Measurements from ENCODE around the gene AZU1. TPM values are rescaled to one million over a fixed set of nuclear protein-coding genes. Genes with fewer than 3 reads are reported as not detected.
"Not testable (repeated sequence)": the region's sequence is repeated elsewhere in the genome, so short reads cannot be mapped to it uniquely, and the experiment has no call there.

AZU1 gene
- total RNA-seq, 2 donors from 2014 or later: 2.5 to 3.7 TPM

DNA sequence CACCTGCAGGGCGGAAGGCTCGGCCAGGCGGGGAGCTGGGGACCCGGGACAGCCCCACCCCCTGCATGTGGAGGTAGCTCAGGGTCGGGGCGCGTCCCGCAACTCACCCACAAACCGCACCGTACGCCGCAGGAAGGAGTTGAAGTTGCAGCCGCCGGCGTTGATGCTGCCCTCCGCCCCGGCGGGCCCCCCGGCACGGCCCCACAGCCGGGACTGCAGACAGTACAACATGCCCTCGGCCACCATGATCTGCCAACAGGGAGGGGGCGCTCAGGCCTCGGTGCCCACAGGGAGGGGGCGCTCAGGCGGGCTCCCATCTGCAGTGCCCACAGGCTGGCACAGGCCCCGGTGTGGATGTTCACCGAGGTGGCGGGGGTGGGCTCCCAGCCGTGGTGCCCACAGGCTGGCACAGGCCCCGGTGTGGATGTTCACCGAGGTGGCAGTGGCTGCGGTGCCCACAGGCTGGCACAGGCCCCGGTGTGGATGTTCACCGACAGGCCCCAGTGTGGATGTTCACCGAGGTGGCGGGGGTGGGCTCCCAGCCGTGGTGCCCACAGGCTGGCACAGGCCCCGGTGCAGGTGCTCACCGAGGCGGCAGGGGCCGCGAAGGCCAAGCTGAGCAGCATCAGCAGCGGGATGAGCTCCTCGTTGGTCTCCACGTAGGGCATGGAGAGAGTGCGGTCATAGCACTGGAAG lies 12.4 kb upstream of the AZU1 start:
- WGBS, 2 experiments (ENCODE audit: insufficient coverage in 1 of 2, insufficient read length in 1 of 2): 93 to 96% methylated on average over 42 to 47 of the region's 47 CpGs
- H3K4me3 Mint-ChIP-seq: no peak overlapping the region

GRCh38 chr19:815775-816499 lies 11.7 kb upstream of the AZU1 start:
- H3K36me3 Mint-ChIP-seq (ENCODE audit: low read depth): peaks cover 32% of the 10 kb centered on the region
- no peaks in the 10 kb centered on the region for H3K9me3 ChIP-seq (ENCODE audit: control insufficient read depth, low read length)
- H3K27me3 ChIP-seq (ENCODE audit: control insufficient read depth, insufficient read depth, low read length, poor library complexity, severe bottlenecking): no peaks in the 10 kb centered on the region
- no peak for TF ChIP-seq CTCF (conservative IDR thresholded peaks at IDR 0.05)
- no peak overlapping the region for H3K27ac Mint-ChIP-seq
- no peaks in the 10 kb centered on the region for H3K27me3 Mint-ChIP-seq (ENCODE audit: insufficient read depth)
- no peaks in the 10 kb centered on the region for H3K9me3 Mint-ChIP-seq
- no peak overlapping the region for H3K4me3 Mint-ChIP-seq
- H3K4me1 Mint-ChIP-seq: no peaks in the 10 kb centered on the region
- DNase-seq: peak; percentile 60
- no peak overlapping the region for H3K27ac ChIP-seq (ENCODE audit: low read depth, low read length)
- H3K4me3 ChIP-seq (ENCODE audit: low read length): no peak overlapping the region
- no peak overlapping the region for H3K9ac ChIP-seq (ENCODE audit: extremely low read depth, low read length, poor library complexity, severe bottlenecking)
- H3K4me1 ChIP-seq (ENCODE audit: control insufficient read depth, insufficient read depth, low read length): no peaks in the 10 kb centered on the region
- 96 to 99% methylated on average over 13 of the region's 13 CpGs for WGBS, 2 experiments (ENCODE audit: insufficient coverage in 1 of 2, insufficient read length in 1 of 2)
- H3K36me3 ChIP-seq (ENCODE audit: control insufficient read depth, insufficient read depth, low read length): peaks cover 17% of the 10 kb centered on the region

More for the DNA sequence above, 12.4 kb upstream of the AZU1 start:
- Histone ChIP-seq H3K4me3 (ENCODE audit: low read length) (no peak overlapping the region), H3K27ac (ENCODE audit: low read depth, low read length) (no peak overlapping the region), H3K36me3 (ENCODE audit: control insufficient read depth, insufficient read depth, low read length) (peaks cover 24% of the 10 kb centered on the region), H3K27me3 (ENCODE audit: control insufficient read depth, insufficient read depth, low read length, poor library complexity, severe bottlenecking) (no peaks in the 10 kb centered on the region), H3K9ac (ENCODE audit: extremely low read depth, low read length, poor library complexity, severe bottlenecking) (no peak overlapping the region), H3K9me3 (ENCODE audit: control insufficient read depth, low read length) (no peaks in the 10 kb centered on the region), H3K4me1 (ENCODE audit: control insufficient read depth, insufficient read depth, low read length) (no peaks in the 10 kb centered on the region)
- no peaks in the 10 kb centered on the region for H3K4me1 Mint-ChIP-seq
- H3K9me3 Mint-ChIP-seq: no peaks in the 10 kb centered on the region
- H3K36me3 Mint-ChIP-seq (ENCODE audit: low read depth): peaks cover 37% of the 10 kb centered on the region
- H3K27me3 Mint-ChIP-seq (ENCODE audit: insufficient read depth): no peaks in the 10 kb centered on the region
- peak; percentile 69 for DNase-seq
- H3K27ac Mint-ChIP-seq: no peak overlapping the region
- TF ChIP-seq CTCF (conservative IDR thresholded peaks at IDR 0.05): no peak

- H3K4me3 ChIP-seq (ENCODE audit: low read length): no peak overlapping the region
- Mint-ChIP-seq H3K9me3 (no peaks in the 10 kb centered on the region), H3K27ac (no peak overlapping the region), H3K4me1 (no peaks in the 10 kb centered on the region), H3K36me3 (ENCODE audit: low read depth) (peaks cover 29% of the 10 kb centered on the region), H3K27me3 (ENCODE audit: insufficient read depth) (no peaks in the 10 kb centered on the region), H3K4me3 (no peak overlapping the region)
- DNase-seq: no peak
- H3K9me3 ChIP-seq (ENCODE audit: control insufficient read depth, low read length): no peaks in the 10 kb centered on the region
- WGBS, 2 experiments (ENCODE audit: insufficient coverage in 1 of 2, insufficient read length in 1 of 2): 96 to 100% methylated on average over 2 of the region's 2 CpGs
- no peak for TF ChIP-seq CTCF (conservative IDR thresholded peaks at IDR 0.05)
- H3K36me3 ChIP-seq (ENCODE audit: control insufficient read depth, insufficient read depth, low read length): peaks cover 11% of the 10 kb centered on the region
- no peak overlapping the region for H3K9ac ChIP-seq (ENCODE audit: extremely low read depth, low read length, poor library complexity, severe bottlenecking)
- H3K27me3 ChIP-seq (ENCODE audit: control insufficient read depth, insufficient read depth, low read length, poor library complexity, severe bottlenecking): no peaks in the 10 kb centered on the region
- no peaks in the 10 kb centered on the region for H3K4me1 ChIP-seq (ENCODE audit: control insufficient read depth, insufficient read depth, low read length)
- no peak overlapping the region for H3K27ac ChIP-seq (ENCODE audit: low read depth, low read length)
Measured at GRCh38 chr19:816500-816857, 11.2 kb upstream of the AZU1 start.

DNA sequence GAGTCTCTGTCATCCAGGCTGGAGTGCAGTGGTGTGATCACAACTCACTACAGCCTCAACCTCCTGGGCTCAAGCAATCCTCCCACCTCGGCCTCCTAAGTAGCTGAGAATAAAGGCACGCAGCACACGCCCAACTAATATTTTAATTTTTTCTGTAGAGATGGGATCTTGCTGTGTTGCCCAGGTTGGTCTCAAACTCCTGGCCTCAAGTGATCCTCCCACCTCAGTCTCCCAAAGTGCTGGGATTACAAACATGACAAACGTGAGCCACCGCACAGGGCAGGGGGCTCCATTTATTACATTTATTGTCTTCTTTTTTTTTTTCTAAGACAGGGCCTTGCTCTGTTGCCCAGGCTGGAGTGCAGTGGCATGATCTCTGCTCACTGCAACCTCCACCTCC lies 7.4 kb upstream of the AZU1 start:
- not testable (repeated sequence) for H3K27me3 ChIP-seq (ENCODE audit: control insufficient read depth, insufficient read depth, low read length, poor library complexity, severe bottlenecking); H3K4me1 Mint-ChIP-seq; H3K36me3 ChIP-seq (ENCODE audit: control insufficient read depth, insufficient read depth, low read length); H3K4me1 ChIP-seq (ENCODE audit: control insufficient read depth, insufficient read depth, low read length); H3K9me3 Mint-ChIP-seq; H3K9me3 ChIP-seq (ENCODE audit: control insufficient read depth, low read length); H3K27ac Mint-ChIP-seq; H3K27me3 Mint-ChIP-seq (ENCODE audit: insufficient read depth); DNase-seq; H3K9ac ChIP-seq (ENCODE audit: extremely low read depth, low read length, poor library complexity, severe bottlenecking); H3K27ac ChIP-seq (ENCODE audit: low read depth, low read length)
- Mint-ChIP-seq H3K36me3 (ENCODE audit: low read depth) (peaks cover 14% of the 10 kb centered on the region), H3K4me3 (peak overlapping the region; percentile 63)
- peak overlapping the region; percentile 80 for H3K4me3 ChIP-seq (ENCODE audit: low read length)
- WGBS, 2 experiments (ENCODE audit: insufficient coverage in 1 of 2, insufficient read length in 1 of 2): 94 to 100% methylated on average over 4 of the region's 5 CpGs

Data from endodermal cell (in vitro differentiated cells).